ENCODE data around the gene TRIM2.

TRIM2 gene

DNA sequence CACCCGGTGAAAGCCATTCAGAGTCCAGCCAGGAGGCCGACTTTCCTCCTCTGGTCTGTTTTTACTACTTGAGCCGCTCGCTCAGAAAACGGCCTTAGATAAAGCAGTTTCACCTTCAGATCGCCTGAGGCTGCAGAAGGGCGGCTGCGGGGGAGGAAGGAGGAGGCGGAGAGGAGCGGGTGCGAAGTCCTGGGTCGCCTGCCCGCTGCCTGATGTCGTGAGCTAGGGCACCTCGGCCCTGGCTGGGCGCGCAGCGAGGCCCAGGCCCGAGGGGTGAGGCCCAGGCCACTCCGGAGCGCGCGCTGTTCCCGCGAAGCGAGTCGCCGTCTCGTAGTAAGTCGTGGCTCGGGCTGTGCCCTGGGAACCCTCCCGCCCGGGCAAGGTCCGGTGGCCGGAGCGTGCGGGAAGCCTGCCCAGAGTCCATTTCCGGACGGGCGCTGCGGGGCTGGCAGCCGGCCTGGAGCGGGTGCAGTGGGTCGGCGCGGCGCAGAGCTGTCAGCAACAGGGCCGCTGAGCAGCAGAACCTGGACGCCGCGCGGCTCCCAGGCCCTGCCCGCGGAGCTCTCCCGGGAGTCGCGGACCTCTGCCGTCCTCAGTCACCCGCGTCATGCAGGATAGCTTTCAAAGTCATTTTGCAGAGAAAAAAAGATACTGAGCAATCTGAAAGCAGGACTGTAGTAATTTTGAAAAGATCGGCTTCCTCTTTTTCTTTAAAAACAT is 18.6 kb downstream of the TRIM2 start:
- DNase-seq (ENCODE audit: low read depth) = no peak

DNA sequence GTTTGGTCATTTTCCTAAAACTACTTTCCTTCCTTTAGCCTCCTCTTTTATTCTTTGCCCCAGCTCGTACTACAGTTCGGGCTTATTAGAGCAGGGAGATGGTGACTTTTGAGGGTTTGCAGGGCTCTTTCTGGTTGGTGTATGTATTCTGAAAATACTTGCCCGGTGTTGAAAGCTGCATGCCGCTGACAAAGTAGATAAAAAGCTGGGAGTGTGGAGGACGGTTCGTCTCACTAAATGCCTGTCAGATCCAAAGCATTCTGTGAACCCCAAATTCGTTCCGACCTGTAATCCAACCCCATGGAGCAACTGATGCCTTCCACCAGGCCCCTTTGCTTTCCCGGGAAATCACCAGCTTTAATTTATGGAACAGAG is 19.2 kb downstream of the TRIM2 start:
- no peak for DNase-seq (ENCODE audit: low read depth)

DNA sequence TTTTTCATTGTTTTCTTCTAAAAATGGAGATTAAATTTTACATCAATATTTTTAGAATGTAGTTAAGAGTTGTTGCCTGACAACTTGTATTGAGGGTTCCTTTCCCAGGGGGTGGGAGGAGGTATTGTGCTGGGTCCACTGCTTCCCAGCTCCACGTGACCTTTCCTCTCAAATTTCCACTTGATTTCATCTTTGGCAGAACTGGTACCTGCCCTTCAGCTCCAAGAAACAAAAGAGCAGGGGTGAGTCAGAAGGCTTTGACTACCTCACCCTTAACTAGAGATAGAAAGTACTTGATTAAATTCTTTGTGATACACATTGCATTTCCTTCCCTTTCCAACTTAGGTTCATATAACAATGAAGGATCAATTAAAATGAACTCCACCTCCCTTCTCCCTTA is 19.7 kb downstream of the TRIM2 start:
- no peak for DNase-seq (ENCODE audit: low read depth)

- DNase-seq (ENCODE audit: low read depth) = no peak
Observed at GRCh38 chr4:153224474-153224873, 20.2 kb downstream of the TRIM2 start.

DNA sequence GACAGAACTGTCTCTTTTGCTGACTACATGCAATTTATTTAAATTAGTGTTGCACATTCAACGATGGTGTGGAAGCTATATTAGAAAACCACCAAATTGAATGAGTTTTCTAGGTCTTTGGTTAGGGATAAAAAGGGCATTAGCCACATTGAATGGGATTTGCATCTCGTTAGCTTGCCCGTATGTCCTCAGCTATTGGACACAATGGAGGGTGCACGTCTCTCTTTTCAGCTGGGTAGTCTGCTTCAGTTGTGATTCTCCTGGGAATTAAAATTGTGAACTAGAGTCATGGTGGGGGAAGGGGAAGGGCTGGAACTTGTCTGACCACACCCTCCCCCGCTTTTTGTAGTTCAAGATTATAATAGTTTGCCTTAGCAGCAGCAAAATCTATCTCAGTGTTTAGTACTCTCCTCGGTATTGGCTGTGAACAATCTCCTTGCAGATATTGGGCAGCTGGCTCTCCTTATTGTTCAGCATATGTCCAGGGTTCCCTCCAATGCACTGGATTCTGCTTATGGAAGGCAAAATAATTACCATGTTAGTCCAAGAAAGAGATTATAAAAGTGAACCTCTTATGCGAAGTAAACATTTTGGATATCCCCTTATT is 23.3 kb downstream of the TRIM2 start:
- DNase-seq (ENCODE audit: low read depth) = no peak

GRCh38 chr4:153228512-153229140 is 24.4 kb downstream of the TRIM2 start:
- DNase-seq (ENCODE audit: low read depth) = no peak

DNA sequence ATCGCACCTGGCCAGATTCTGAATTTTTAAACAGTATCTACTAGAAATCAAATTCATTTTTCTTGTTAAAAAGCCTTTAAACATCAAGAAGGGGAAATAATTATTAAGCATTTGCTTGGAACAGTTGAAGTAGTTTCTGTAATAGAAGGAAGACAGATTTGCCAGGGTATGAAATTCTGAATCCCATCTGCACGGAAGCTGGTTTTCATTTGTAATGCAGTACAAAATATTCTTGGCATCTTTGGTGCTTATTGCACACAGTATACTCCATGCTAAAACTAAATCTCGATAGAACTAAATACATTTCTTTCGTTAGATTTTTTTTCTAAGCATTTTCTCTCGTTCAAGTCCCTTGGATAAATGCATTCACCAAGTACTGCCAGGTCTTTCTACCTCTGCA is 25.3 kb downstream of the TRIM2 start:
- no peak for DNase-seq (ENCODE audit: low read depth)

DNA sequence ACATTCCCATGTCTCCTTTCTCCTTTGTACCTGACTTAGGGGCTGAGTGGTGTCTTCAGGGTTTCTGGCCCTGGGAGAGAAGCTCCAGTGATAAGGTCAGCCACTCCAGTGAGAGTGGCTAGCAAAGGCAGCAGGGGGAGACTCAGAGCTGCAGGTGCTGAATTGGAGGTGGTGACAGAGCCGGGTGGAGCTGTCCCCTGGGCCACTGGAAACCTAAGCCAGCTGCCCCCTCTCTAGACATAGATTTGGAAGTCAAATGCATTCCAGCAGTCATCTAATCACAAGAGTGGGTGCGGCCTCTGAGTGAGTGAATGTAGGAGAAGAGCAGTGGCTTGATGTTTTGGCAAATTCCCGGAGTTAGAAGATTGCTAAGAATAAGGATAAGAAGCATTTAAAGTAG is 28.5 kb downstream of the TRIM2 start:
- DNase-seq (ENCODE audit: low read depth) = no peak

- peak; percentile 77 for DNase-seq (ENCODE audit: low read depth)
Observed at GRCh38 chr4:153233761-153234371, 29.6 kb downstream of the TRIM2 start.

- no peak for DNase-seq (ENCODE audit: low read depth)
Observed at GRCh38 chr4:153234885-153235284, 30.6 kb downstream of the TRIM2 start.

DNA sequence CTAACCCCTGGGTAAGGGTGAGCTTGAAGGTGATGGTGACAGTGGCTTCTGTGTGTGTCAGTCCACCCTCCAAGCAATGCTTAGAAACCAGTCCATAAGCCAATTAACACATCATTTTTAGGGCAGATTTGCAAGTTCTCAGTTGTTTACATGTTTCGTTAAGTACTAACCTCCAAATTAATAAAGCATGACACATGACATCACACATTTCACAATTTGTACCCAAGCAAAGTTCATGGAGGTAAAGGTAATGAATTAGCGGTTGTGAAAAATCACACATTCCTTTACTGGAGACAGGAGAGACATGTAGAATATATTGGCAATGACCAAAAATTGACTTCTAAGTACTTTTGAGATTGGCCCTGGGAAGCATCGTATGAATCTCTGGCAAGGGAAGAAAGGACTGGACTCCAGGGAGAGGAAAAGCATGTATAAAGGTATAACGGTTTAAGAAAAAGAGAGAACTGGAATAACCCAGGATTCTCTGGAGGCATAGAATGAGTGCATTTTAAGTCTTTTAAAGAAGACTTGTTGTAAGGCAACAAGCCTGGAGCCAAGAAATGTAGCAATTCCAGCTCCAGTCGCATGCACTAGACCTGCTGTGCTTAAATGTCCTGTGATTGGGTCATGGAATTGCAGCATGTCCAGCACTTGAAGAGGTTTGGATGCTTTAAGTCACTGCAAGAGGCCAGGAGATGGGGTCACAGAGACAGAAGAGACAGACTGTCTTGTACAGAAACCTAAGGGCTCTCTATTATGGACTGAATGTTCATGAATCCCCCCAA is 34.1 kb downstream of the TRIM2 start:
- no peak for DNase-seq (ENCODE audit: low read depth)

DNA sequence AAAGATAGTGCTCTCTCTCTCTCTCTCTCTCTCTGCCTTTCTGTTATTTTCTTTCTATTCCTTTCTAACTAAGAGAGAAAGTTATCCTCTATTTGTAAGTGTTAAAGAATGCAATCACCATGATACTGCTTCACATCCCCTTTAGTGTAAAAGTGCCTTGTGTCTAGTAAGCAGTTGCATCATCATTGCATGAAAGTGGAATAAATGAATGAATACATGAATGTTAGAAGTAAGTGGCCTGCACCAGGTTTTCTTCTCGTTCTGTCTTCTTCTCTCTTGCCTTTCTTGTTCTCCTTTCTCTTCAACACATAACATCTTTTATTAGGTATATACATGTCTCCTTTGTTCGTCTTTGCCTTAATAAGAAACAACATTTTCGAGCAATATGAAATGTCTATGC is 35.2 kb downstream of the TRIM2 start:
- DNase-seq (ENCODE audit: low read depth) = no peak

- DNase-seq (ENCODE audit: low read depth) = no peak
Observed at GRCh38 chr4:153241295-153241694, 37.1 kb downstream of the TRIM2 start.

DNA sequence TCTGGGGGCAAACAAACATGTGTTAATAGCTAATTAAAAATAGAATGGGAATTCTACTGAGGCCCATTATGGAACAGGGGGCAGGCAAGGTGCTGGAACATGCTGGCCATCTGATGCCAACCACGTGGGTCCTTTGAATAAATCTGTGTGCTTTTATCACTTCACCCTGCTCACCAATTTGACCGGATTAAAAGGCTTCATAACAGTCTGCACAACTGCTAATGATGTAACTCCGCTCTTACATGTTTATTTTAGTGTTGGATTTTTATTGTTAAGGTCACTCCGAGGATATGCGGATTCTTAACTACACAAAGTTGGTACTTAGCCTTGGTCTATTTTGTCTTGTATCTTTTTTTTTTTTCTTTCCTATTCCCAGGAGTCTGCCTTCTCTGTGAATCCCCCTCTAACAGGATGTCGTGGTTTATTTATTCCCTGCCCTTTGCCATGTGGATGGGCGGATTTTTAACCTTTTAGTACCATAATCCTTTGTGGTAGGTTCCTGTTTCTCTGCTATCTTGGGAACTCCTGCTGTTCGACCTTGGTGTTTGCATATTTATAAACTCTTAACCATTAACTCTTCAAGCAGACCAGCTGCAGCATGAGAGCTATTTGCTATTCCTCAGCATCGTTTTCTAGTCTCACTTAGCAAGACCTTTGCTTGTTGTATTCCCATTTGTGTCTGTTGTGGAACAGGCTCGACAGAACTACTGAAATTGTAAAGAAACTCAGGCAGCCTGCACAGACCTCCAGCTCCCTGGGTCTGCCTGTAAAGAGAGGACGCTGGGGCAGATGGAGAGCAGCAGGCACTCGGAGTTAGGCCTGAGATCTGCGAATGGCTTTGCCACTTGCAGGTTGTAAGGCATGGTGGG is 38.0 kb downstream of the TRIM2 start:
- DNase-seq (ENCODE audit: low read depth) = no peak

DNA sequence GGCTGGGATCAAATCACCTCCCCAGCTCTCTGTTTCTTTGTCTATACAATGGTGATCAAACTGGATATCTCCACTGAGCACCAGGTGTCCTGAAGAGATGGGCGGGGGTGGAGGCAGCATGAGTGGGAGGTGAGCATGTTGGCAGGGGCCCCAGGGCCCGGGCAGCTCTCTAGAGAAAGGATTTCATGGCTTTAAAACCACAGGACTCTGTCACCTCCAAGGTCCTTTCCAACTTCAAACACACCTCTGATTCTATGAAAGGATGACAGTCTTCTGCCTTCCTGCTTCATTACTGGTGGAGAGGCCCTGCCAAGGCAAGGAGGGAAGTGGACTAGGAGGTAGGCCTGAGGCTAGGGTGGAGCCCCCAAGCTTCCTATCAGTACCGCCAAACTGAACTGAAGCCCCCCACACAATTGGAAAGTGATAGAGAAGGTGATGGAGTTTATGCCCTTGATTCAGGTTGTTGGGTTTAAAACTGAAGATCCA is 38.6 kb downstream of the TRIM2 start:
- no peak for DNase-seq (ENCODE audit: low read depth)

- DNase-seq (ENCODE audit: low read depth) = no peak
Observed at GRCh38 chr4:153243468-153243867, 39.2 kb downstream of the TRIM2 start.

GRCh38 chr4:153244969-153245368 is 40.7 kb downstream of the TRIM2 start:
- no peak for DNase-seq (ENCODE audit: low read depth)

DNA sequence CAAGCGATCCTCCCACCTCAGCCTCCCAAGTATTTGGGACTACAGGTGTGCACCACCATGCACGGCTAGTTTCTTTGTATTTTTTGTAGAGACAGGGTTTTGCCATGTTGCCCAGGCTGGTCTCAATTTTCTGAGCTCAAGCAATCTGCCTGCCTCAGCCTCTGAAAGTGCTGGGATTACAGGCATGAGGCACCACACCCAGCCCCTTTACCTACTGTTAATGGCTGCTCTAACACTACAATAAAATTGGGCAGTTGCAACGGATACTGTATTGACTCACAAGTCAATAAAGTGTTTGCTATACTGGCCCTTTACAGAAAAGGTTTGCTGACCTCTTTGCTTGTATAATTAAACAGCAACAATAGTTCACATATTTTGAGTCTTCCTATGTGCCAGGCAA is 41.5 kb downstream of the TRIM2 start:
- no peak for DNase-seq (ENCODE audit: low read depth)

DNA sequence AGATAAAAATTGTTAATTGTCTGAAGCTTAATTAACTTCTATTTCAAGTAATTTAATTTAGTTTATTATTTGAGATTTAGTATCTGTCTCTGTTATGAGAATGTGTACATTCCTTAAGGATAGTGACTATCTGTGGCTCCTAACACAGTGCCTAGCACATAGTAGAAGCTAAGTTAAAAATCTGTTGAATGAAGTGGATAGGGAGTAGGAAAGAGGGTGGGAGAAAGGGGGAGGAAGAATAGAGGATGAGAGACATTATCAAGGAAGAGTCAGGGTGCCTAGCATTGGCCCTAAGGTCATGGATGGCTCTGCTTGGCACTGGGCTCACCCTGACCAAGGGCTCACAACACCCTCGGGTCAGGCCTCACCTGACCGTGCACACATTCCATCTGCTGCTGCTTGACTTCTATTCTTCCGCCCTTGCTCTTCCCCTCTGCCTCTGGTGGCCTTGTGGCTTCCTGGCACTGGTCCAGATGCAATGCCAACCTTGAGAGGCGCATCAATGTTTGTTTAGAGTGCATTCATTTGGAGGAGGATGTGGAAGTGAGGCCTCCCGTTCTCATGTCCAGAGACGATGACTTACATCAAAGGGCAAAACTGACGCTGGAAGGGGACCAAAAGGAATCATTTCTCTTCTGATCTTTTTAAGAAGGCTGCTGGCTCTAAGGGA is 42.3 kb downstream of the TRIM2 start:
- DNase-seq (ENCODE audit: low read depth) = no peak

DNA sequence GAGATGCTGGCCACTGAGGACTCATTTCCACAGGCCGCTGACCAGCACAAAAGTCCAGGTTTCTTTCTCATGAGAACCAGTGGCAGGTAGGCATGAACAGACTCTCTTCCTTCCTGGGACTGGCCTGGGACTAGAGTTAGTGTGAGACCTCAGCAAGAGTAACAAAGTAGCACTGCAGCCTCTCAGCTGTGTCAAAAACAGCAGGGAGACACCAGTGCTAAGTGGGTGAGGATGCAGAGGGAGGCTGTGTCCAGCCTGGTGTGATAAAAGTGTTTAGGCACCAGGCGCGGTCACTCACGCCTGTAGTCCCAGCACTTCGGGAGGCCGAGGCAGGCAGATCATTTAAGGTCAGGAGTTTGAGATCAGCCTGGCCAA is 42.9 kb downstream of the TRIM2 start:
- DNase-seq (ENCODE audit: low read depth) = no peak
